B cell (primary cell): ENCODE results near the gene ST8SIA6. TPM values are rescaled to one million over a fixed set of nuclear protein-coding genes. Genes with fewer than 3 reads are reported as not detected.

Experiments used
- ATAC-seq: fragments of 200-7000 bp; cut with Tn5 transposase; one replicate; pipeline ENCODE4 v1.10.0; 2021; ENCODE audit warnings: low read depth, mild to moderate bottlenecking, moderate number of reproducible peaks, moderate library complexity
- CTCF ChIA-PET: fragments of 350-600 bp; sonication (Branson Sonifier 250); formaldehyde crosslinking; loops from one replicate; lab custom pipeline; 2021; ENCODE audit warnings: antibody characterized with exemption, inconsistent platforms; lab: Charles Lee
- POLR2A ChIA-PET: fragments of 350-600 bp; sonication (Branson Sonifier 250); formaldehyde crosslinking; loops from one replicate; lab custom pipeline; 2021; ENCODE audit warnings: antibody characterized with exemption; lab: Charles Lee
- DNase-seq: peaks from one replicate; pipeline ENCODE4 v3.0.0; 2013
- H2AFZ ChIP-seq: 2 replicates; pipeline ENCODE4 v1.6.1; 2012; ENCODE audit warnings: mild to moderate bottlenecking, low read depth, low read length; ENCODE audit not compliant: insufficient read depth, poor library complexity, severe bottlenecking
- H3K27ac ChIP-seq, 2 donors: 1 replicate in 1 of 2; 2 replicates in 1 of 2; pipeline ENCODE4 v1.5.1; 2012 to 2013; ENCODE audit warnings: low read length in 2 of 2, mild to moderate bottlenecking in 2 of 2, moderate library complexity in 1 of 2
- H3K27me3 ChIP-seq, 4 experiments: fragments of 200-600 bp in 1 of 4; sonication (generic) in 1 of 4; replicated peaks in 1 of 4; 1 replicate in 2 of 4; 2 replicates in 2 of 4; pipeline versions ENCODE4 v1.6.1 to v1.7.0; 2013 to 2016; ENCODE audit warnings: low read length in 3 of 4, mild to moderate bottlenecking in 2 of 4, mixed read lengths in 1 of 4, moderate library complexity in 1 of 4; ENCODE audit not compliant: insufficient read depth in 4 of 4, control insufficient read depth in 3 of 4; ENCODE audit errors: control extremely low read depth in 1 of 4
- H3K36me3 ChIP-seq, 2 experiments: replicated peaks in 1 of 2; 1 replicate in 1 of 2; 2 replicates in 1 of 2; pipeline versions ENCODE4 v1.6.1 to v1.7.1; 2013; ENCODE audit warnings: low read length in 1 of 2; ENCODE audit not compliant: insufficient read depth in 2 of 2, control insufficient read depth in 1 of 2; ENCODE audit errors: control extremely low read depth in 1 of 2, extremely low read depth in 1 of 2
- H3K4me1 ChIP-seq, 2 donors: fragments of 200-600 bp in 1 of 2; sonication (generic) in 1 of 2; 1 replicate in 1 of 2; 2 replicates in 1 of 2; pipeline versions ENCODE4 v1.5.1 to v1.6.1; 2013 to 2017; ENCODE audit warnings: low read length in 2 of 2; ENCODE audit not compliant: control insufficient read depth in 2 of 2, insufficient read depth in 2 of 2
- H3K4me2 ChIP-seq: replicated peaks from 2 replicates; pipeline ENCODE3; 2012; ENCODE audit warnings: mild to moderate bottlenecking, low read depth, low read length; ENCODE audit not compliant: poor library complexity, severe bottlenecking
- H3K4me3 ChIP-seq, 5 experiments: fragments of 200-600 bp in 1 of 5; sonication (generic) in 1 of 5; 1 replicate in 3 of 5; 2 replicates in 2 of 5; pipeline versions ENCODE4 v1.5.1 to v1.7.0; 2011 to 2016; ENCODE audit warnings: low read length in 4 of 5, mild to moderate bottlenecking in 4 of 5, low read depth in 2 of 5, control low read depth in 1 of 5, moderate library complexity in 1 of 5; ENCODE audit not compliant: insufficient read depth in 1 of 5; ENCODE audit errors: control extremely low read depth in 1 of 5, extremely low read depth in 1 of 5
- H3K79me2 ChIP-seq: fragments of 200-600 bp; sonication (generic); one replicate; pipeline ENCODE4 v1.6.0; 2016; ENCODE audit warnings: low read length; ENCODE audit not compliant: control insufficient read depth, insufficient read depth
- H3K9ac ChIP-seq: fragments of 200-600 bp; sonication (generic); 2 replicates; pipeline ENCODE4 v1.6.1; 2017; ENCODE audit warnings: mild to moderate bottlenecking, low read length, moderate library complexity
- H3K9me3 ChIP-seq, 3 donors: one replicate each; pipeline versions ENCODE4 v1.6.1 to v1.7.1; 2013; ENCODE audit warnings: low read length in 2 of 3; ENCODE audit not compliant: control insufficient read depth in 2 of 3, insufficient read depth in 1 of 3; ENCODE audit errors: control extremely low read depth in 1 of 3
- H4K20me1 ChIP-seq: 2 replicates; pipeline ENCODE4 v1.6.0; 2012; ENCODE audit warnings: mild to moderate bottlenecking, low read length; ENCODE audit not compliant: insufficient read depth, control insufficient read depth, poor library complexity, severe bottlenecking
- H3K27ac Mint-ChIP-seq: one replicate; pipeline ENCODE4 v1.8.0; 2021; ENCODE audit warnings: mixed read lengths
- H3K27me3 Mint-ChIP-seq: one replicate; pipeline ENCODE4 v1.8.0; 2021; ENCODE audit warnings: mixed read lengths
- H3K4me1 Mint-ChIP-seq: one replicate; pipeline ENCODE4 v1.8.0; 2021; ENCODE audit warnings: mixed read lengths
- H3K4me3 Mint-ChIP-seq: one replicate; pipeline ENCODE4 v1.8.0; 2021; ENCODE audit warnings: mixed read lengths
- H3K9me3 Mint-ChIP-seq: one replicate; pipeline ENCODE4 v1.8.0; 2022; ENCODE audit warnings: mixed read lengths; ENCODE audit not compliant: insufficient read depth
- CTCF ChIP-seq: fragments of 200-600 bp; IDR thresholded peaks from one replicate; pipeline ENCODE4 v1.8.0; 2022; ENCODE audit warnings: antibody characterized with exemption, mild to moderate bottlenecking
- EZH2 ChIP-seq: IDR thresholded peaks from 2 replicates; pipeline ENCODE4 v1.6.1; 2012; ENCODE audit warnings: borderline replicate concordance, low read depth, mild to moderate bottlenecking, moderate library complexity, low read length; ENCODE audit not compliant: insufficient read depth, poor library complexity, severe bottlenecking
- WGBS: methylation state at CpG from one replicate; pipeline ENCODE4 v1.1.5; 2013; ENCODE audit warnings: missing lambda C conversion rate; ENCODE audit not compliant: insufficient coverage; 5-methylcytosine and 5-hydroxymethylcytosine counted together
- intact Hi-C: fragments of 100-400 bp; cut with micrococcal nuclease; formaldehyde crosslinking; loops from one replicate; pipeline ENCODE4 v1.10.0; 2022
- polyA plus RNA-seq: library from polyadenylated mRNA; depleted of rRNA; stranded (reverse); fragments of >200 nt; gene quantifications from 2 replicates; pipeline ENCODE4 v1.2.3, GENCODE V29; 2012
- total RNA-seq, 2 donors: library from RNA; stranded (reverse); fragments of 120-200 nt in 1 of 2; gene quantifications; 1 replicate in 1 of 2; 2 replicates in 1 of 2; pipeline versions ENCODE4 v1.2.3 to v1.2.4, GENCODE V29; 2013 to 2022

Gene ST8SIA6
- total and polyA plus RNA-seq, 2 donors (not counting 1 experiment from before 2014, with no cell fraction given): 0.04 TPM; not detected in 1

- H3K27ac ChIP-seq: no peak overlapping the region
- Mint-ChIP-seq H3K9me3 (no peaks in the 10 kb centered on the region), H3K27ac (no peak overlapping the region), H3K27me3 (peaks cover 11% of the 10 kb centered on the region), H3K4me1 (no peaks in the 10 kb centered on the region), H3K4me3 (no peak overlapping the region)
- intact Hi-C loops: no loop called here
- POLR2A ChIA-PET: no interaction called here
- H3K79me2 ChIP-seq: no peaks in the 10 kb centered on the region
- no peak for TF ChIP-seq CTCF
- TF ChIP-seq EZH2: no peak
- ATAC-seq (no peak), DNase-seq (no peak)
- H3K9ac ChIP-seq: no peak overlapping the region
- H3K4me1 ChIP-seq: no peaks in the 10 kb centered on the region
- no peaks in the 10 kb centered on the region for H3K9me3 ChIP-seq
- no peak overlapping the region for H3K4me3 ChIP-seq
- H3K27me3 ChIP-seq: no peaks in the 10 kb centered on the region
- H3K36me3 ChIP-seq: no peaks in the 10 kb centered on the region
- no peak overlapping the region for H2AFZ ChIP-seq
- WGBS: 84% methylated on average over 2 of the region's 2 CpGs
- CTCF ChIA-PET: no interaction called here
- H4K20me1 ChIP-seq: no peaks in the 10 kb centered on the region
- H3K4me2 ChIP-seq: no peak overlapping the region
Measured at GRCh38 chr10:17356820-17357219, 97.6 kb downstream of the ST8SIA6 start.

- no peak overlapping the region for H3K9ac ChIP-seq
- intact Hi-C loops: no loop called here
Measured at GRCh38 chr10:17354781-17355180, 99.6 kb downstream of the ST8SIA6 start.

More at GRCh38 chr10:17354781-17355180, 99.6 kb downstream of the ST8SIA6 start:
- Mint-ChIP-seq H3K4me1 (no peaks in the 10 kb centered on the region), H3K27ac (no peak overlapping the region), H3K9me3 (no peaks in the 10 kb centered on the region), H3K27me3 (peaks cover 17% of the 10 kb centered on the region), H3K4me3 (no peak overlapping the region)
- TF ChIP-seq EZH2: no peak
- Histone ChIP-seq H4K20me1 (no peaks in the 10 kb centered on the region), H3K9me3 (no peaks in the 10 kb centered on the region), H2AFZ (no peak overlapping the region), H3K4me1 (no peaks in the 10 kb centered on the region), H3K27me3 (no peaks in the 10 kb centered on the region), H3K27ac (no peak overlapping the region), H3K4me2 (no peak overlapping the region), H3K79me2 (no peaks in the 10 kb centered on the region), H3K4me3 (no peak overlapping the region), H3K36me3 (no peaks in the 10 kb centered on the region)
- ATAC-seq: no peak
- POLR2A ChIA-PET: no interaction called here
- CTCF ChIA-PET: no interaction called here
- 100% methylated on average over 2 of the region's 5 CpGs for WGBS
- no peak for DNase-seq
